Large intestine (tissue), 3 donors: Measurements from ENCODE around the gene ATP5IF1. TPM values are rescaled to one million over a fixed set of nuclear protein-coding genes. Genes with fewer than 3 reads are reported as not detected.

Experiments
- DNase-seq, 2 donors: peaks; one replicate each; pipeline versions ENCODE4 v3.0.0 to v3.0.0-alpha.2; 2013
- H3K27ac ChIP-seq: one replicate; pipeline ENCODE4 v1.5.1; 2013; ENCODE audit warnings: low read length
- H3K27me3 ChIP-seq: 2 replicates; pipeline ENCODE4 v1.6.1; 2013; ENCODE audit warnings: low read length; ENCODE audit not compliant: control insufficient read depth, insufficient read depth
- H3K36me3 ChIP-seq: 2 replicates; pipeline ENCODE4 v1.6.1; 2013; ENCODE audit warnings: low read length; ENCODE audit not compliant: control insufficient read depth, insufficient read depth
- H3K4me1 ChIP-seq: one replicate; pipeline ENCODE4 v1.6.1; 2013; ENCODE audit warnings: low read length; ENCODE audit not compliant: control insufficient read depth, insufficient read depth
- H3K4me3 ChIP-seq: one replicate; pipeline ENCODE4 v1.5.1; 2013; ENCODE audit warnings: low read length
- H3K9me3 ChIP-seq: one replicate; pipeline ENCODE4 v1.6.1; 2013; ENCODE audit warnings: mild to moderate bottlenecking, low read depth, low read length, moderate library complexity; ENCODE audit not compliant: control insufficient read depth
- WGBS: methylation state at CpG from one replicate; pipeline ENCODE4 v1.1.5; 2013; ENCODE audit warnings: low lambda C conversion rate; ENCODE audit not compliant: insufficient coverage; 5-methylcytosine and 5-hydroxymethylcytosine counted together
- polyA plus RNA-seq: library from polyadenylated mRNA; unstranded; fragments of 120-200 nt; gene quantifications from one replicate; pipeline ENCODE4 v1.2.1, GENCODE V29; 2013

Gene ATP5IF1
- polyA plus RNA-seq, 1 donor: 354 TPM

- Histone ChIP-seq H3K4me3 (peak overlapping the region; percentile 32), H3K27ac (peak overlapping the region; percentile 83), H3K36me3 (no peaks in the 10 kb centered on the region), H3K27me3 (no peaks in the 10 kb centered on the region), H3K4me1 (peaks cover 44% of the 10 kb centered on the region), H3K9me3 (no peaks in the 10 kb centered on the region)
- DNase-seq: no peak
- WGBS: 77% methylated on average over 4 of the region's 11 CpGs
Observed at GRCh38 chr1:28247612-28248272, 11.8 kb downstream of the ATP5IF1 start.

GRCh38 chr1:28248273-28249012 lies 12.5 kb downstream of the ATP5IF1 start:
- Histone ChIP-seq H3K27me3 (no peaks in the 10 kb centered on the region), H3K4me1 (peaks cover 37% of the 10 kb centered on the region), H3K9me3 (no peaks in the 10 kb centered on the region), H3K4me3 (peak overlapping the region; percentile 3), H3K36me3 (no peaks in the 10 kb centered on the region), H3K27ac (peak overlapping the region; percentile 83)
- DNase-seq: peak; percentile 54 to 73
- WGBS: 20% methylated on average over 1 of the region's 12 CpGs

GRCh38 chr1:28249013-28249865 lies 13.3 kb downstream of the ATP5IF1 start:
- no CpG with 5 or more reads among the region's 3 CpGs for WGBS
- H3K36me3 ChIP-seq: no peaks in the 10 kb centered on the region
- peak overlapping the region; percentile 3 for H3K4me3 ChIP-seq
- H3K27me3 ChIP-seq: no peaks in the 10 kb centered on the region
- peaks cover 31% of the 10 kb centered on the region for H3K4me1 ChIP-seq
- DNase-seq: peak in 1 of 2 donors; percentile 25
- peak overlapping the region; percentile 83 for H3K27ac ChIP-seq
- H3K9me3 ChIP-seq: no peaks in the 10 kb centered on the region

- 70% methylated on average over 2 of the region's 4 CpGs for WGBS
- Histone ChIP-seq H3K9me3 (no peaks in the 10 kb centered on the region), H3K4me3 (no peak overlapping the region), H3K4me1 (peaks cover 24% of the 10 kb centered on the region), H3K27me3 (no peaks in the 10 kb centered on the region), H3K27ac (peak overlapping the region; percentile 83), H3K36me3 (no peaks in the 10 kb centered on the region)
- no peak for DNase-seq
Observed at GRCh38 chr1:28249866-28250295, 14.0 kb downstream of the ATP5IF1 start.

- Histone ChIP-seq H3K9me3 (peaks cover 7% of the 10 kb centered on the region), H3K27ac (no peak overlapping the region), H3K36me3 (no peaks in the 10 kb centered on the region), H3K4me3 (no peak overlapping the region), H3K27me3 (no peaks in the 10 kb centered on the region), H3K4me1 (peaks cover 13% of the 10 kb centered on the region)
- DNase-seq: no peak
- no CpG with 5 or more reads among the region's 6 CpGs for WGBS
Observed at GRCh38 chr1:28256197-28256827, 20.4 kb downstream of the ATP5IF1 start.

GRCh38 chr1:28257736-28258135 lies 21.8 kb downstream of the ATP5IF1 start:
- H3K9me3 ChIP-seq: peaks cover 7% of the 10 kb centered on the region
- H3K36me3 ChIP-seq: no peaks in the 10 kb centered on the region
- H3K27me3 ChIP-seq: no peaks in the 10 kb centered on the region
- H3K4me3 ChIP-seq: no peak overlapping the region
- H3K27ac ChIP-seq: no peak overlapping the region
- no peak for DNase-seq
- WGBS: no CpG with 5 or more reads among the region's 4 CpGs
- H3K4me1 ChIP-seq: peaks cover 15% of the 10 kb centered on the region

GRCh38 chr1:28258628-28259251 lies 22.8 kb downstream of the ATP5IF1 start:
- Histone ChIP-seq H3K27ac (no peak overlapping the region), H3K4me3 (peak overlapping the region; percentile 100), H3K9me3 (peaks cover 7% of the 10 kb centered on the region), H3K4me1 (peaks cover 23% of the 10 kb centered on the region), H3K36me3 (no peaks in the 10 kb centered on the region), H3K27me3 (no peaks in the 10 kb centered on the region)
- no peak for DNase-seq
- no CpG with 5 or more reads among the region's 12 CpGs for WGBS

- Histone ChIP-seq H3K4me3 (peak within 1 kb of the TSS; percentile 100), H3K27ac (peak within 1 kb of the TSS; percentile 89), H3K4me1 (peaks cover 23% of the 10 kb centered on the region), H3K27me3 (no peaks in the 10 kb centered on the region), H3K36me3 (no peaks in the 10 kb centered on the region), H3K9me3 (peaks cover 7% of the 10 kb centered on the region)
- WGBS: no CpG with 5 or more reads among the region's 76 CpGs
- peak; percentile 98 for DNase-seq
Observed at GRCh38 chr1:28259252-28259933, 23.5 kb downstream of the ATP5IF1 start, which contains the start of gene SESN2. SESN2 (plus strand) TSS chr1:28259518; CDS start chr1:28259848, 330 bp downstream.
